SKM-1 (cell line): ENCODE results near the gene AJM1.

Source experiments
- DNase-seq: peaks from one replicate; lab custom pipeline; 2025; ENCODE audit not compliant: unreplicated experiment; lab: John Stamatoyannopoulos, UW

Gene AJM1

GRCh38 chr9:136853596-136854112, 11.4 kb downstream of the AJM1 start:
- no peak for DNase-seq

- DNase-seq, result no peak
Observed at GRCh38 chr9:136854113-136854841, 12.0 kb downstream of the AJM1 start.

DNA sequence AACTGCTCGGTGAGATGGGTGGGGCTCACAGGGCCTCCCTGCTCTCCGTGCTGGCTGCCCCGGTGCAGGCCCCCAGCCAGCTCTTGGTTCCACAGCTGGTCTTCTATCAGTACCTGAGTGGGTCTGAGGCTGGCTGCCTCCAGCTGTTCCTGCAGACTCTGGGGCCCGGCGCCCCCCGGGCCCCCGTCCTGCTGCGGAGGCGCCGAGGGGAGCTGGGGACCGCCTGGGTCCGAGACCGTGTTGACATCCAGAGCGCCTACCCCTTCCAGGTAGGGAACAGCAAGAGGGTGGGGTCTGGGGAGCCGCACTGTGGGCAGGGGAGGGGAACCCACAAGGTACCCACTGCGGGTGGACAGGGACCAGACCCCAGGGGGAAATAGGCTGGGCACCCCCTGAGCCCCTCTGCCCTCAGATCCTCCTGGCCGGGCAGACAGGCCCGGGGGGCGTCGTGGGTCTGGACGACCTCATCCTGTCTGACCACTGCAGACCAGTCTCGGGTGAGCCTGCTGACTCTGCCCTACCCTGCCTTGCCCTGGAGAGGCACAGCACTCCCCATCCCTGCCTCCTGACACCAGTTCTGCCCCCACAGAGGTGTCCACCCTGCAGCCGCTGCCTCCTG, 12.7 kb downstream of the AJM1 start:
- DNase-seq, result no peak

GRCh38 chr9:136855461-136856078, 13.3 kb downstream of the AJM1 start:
- no peak for DNase-seq

- DNase-seq, result no peak
Observed at GRCh38 chr9:136856079-136856476, 13.8 kb downstream of the AJM1 start.

- no peak for DNase-seq
Observed at GRCh38 chr9:136856541-136857141, 14.4 kb downstream of the AJM1 start.

DNA sequence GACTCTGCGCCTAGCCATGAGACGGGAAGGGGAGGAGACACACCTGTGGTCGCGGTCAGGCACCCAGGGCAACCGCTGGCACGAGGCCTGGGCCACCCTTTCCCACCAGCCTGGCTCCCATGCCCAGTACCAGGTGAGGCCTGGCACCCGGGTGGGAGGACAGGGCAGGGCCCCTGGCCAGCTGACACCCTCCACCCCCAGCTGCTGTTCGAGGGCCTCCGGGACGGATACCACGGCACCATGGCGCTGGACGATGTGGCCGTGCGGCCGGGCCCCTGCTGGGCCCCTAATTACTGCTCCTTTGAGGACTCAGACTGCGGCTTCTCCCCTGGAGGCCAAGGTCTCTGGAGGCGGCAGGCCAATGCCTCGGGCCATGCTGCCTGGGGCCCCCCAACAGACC, 14.9 kb downstream of the AJM1 start:
- DNase-seq, result no peak

DNA sequence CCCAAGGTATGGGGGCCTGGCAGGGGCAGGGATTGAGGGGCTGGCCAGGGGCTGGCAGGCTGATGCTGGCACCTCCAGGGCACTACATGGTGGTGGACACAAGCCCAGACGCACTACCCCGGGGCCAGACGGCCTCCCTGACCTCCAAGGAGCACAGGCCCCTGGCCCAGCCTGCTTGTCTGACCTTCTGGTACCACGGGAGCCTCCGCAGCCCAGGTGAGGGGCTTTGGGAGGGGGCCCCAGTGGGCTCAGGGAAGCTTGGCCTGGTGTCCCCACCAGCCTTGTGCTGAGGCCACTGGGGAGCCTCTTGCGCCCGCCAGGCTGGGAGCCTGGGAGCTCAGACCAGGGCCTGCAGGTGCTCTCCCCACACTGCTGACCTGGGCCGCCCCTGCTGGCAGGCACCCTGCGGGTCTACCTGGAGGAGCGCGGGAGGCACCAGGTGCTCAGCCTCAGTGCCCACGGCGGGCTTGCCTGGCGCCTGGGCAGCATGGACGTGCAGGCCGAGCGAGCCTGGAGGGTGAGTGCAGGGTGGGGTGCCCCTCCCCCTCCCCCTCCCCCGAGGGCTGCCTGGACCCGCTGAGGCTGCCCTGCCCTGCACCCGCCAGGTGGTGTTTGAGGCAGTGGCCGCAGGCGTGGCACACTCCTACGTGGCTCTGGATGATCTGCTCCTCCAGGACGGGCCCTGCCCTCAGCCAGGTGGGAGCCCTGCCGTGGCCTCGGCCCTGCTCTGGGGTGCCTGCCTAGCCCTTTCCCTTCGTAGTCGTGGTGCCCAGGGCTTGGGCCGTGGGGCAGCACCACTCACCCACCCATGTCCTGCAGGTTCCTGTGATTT, 15.5 kb downstream of the AJM1 start:
- no peak for DNase-seq

GRCh38 chr9:136858452-136858843, 16.2 kb downstream of the AJM1 start:
- no peak for DNase-seq

GRCh38 chr9:136858844-136859757, 16.8 kb downstream of the AJM1 start:
- DNase-seq, result no peak

GRCh38 chr9:136860529-136860928, 18.3 kb downstream of the AJM1 start:
- DNase-seq, result no peak

DNA sequence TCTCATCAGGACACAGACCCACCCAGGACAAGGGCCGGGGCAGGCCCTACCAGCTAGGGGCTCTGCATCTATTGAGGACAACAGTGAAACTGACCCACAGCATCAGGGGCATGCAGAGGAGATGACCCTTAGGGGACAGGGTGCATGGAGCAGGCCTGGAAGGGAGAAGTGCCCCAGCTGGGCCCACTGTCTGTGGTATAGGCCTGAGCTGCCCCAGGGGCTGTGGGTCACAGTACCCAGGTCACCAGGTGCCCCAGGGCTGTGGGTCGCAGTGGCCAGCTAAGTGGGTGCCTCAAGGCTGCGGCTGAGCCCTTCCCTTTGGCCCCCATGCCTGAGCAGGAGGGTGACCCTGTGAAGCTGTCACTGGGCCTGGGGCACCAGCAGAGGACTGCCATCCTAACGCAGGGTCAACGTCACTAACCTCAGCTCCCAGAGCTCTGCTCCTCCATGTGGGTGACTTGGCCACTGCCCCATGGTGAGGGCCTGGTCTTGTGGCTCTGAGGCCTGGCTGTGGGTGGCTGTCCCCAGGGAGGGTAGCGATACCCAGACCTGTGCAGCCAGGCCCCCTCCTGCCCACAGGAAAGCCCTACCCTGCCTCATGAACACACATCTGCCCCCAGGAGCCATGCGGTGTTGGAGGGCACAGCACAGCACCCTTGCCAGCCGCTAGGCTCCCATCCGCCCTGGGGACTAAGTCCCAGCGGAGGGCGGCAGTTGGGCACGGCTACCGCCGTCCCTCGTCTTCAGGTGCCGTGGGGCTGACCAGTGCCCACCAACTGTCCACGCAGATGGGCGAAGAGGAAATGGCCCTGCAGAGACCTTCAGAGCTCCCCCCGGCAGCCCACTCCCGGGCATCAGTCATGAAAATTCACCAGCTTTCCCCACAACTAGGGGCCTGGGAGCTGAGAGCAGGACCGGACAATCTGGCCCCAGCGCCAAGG, 18.9 kb downstream of the AJM1 start:
- DNase-seq, result no peak

DNA sequence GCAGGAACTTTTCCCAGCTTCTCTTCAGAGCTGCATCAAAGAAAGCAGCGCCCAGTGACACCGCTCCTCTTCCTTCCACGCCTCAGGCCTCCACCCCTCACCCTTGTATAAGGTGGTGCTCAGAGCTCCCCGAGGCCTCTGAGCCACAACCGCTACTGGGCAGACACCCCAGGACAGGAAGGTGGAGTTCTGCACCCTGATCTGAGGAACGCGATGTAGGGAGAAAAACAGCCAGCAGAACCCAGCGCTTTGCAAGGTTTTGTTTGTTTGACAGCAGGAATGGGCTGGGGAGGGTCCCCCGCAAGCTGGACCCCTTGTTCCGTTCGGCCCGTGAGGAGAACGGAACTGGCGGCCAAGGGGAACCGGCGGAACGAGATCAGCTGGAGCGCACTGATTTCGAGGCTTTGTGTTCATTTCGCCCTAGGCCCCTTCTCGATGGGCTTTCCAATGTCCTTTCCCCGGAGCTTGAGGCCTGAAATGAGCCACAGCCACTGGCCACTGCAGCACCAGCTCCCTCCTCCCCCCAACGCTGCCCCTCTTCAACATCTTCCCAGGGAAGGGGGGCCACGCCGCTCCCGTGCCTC, 19.7 kb downstream of the AJM1 start:
- no peak for DNase-seq

DNA sequence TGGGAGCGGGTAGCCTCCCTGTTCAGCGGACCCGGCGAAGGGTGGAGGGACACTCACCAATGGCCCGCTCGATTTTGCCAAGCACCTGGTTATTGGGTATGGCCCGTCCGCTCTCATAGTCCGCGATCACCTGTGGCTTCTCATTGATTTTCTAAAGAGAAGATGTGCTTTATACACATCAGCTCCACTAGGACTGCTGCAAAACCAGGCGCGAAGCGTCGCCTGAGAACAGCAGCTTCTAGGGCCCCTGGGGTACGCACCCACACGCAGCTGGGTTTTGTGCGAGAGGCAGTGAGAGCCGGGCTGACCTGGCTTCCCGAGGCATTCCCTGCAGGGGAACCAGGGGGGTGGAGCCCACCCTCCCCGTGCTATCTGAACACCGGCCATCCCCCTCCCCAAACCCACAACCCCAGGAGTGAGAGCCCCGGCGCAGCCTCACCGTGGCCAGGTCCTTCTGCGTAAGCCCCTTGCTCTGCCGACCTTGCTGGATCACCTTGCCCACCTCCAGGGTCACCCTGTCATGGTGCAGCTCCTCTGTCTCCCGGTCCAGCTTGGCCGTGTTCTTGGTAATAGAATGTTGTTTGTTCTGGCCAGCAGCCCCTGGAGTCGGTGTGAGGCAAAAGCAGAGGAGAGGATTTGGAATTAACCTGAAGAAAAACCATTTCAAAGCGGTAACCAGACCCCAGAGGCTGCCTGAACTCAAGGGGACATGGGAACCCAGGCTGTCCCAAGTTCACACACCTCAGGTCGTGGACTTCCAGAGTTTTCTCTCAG, 20.8 kb downstream of the AJM1 start:
- no peak for DNase-seq

DNA sequence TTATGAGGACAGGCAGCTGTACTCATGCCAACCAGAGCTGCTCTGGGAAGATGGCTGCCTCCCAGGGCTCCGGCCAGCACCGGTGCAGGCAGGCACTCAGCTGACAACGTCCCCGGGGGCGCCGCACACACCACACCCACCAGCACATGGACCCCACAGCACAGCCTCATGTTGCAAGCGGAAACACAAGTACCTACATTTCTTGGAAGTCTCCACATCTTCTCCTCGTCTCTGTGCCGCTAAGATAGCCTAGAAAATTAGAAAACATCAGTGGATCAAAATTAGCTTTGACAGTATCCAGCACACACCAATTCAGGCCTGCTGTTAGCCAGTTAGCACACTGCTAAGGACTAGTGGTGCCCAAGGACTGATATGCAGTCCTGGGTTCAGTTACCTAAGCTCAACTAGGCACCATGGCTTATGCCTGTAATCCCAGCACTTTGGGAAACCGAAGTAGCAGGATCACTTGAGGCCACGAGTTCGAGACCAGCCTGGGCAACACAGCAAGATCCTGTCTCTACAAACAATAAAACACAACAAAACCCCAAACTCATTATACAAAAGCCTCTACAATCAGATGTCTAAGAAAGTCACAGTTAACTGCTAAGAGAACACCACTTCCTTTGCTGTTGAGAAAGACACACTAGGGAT, 21.5 kb downstream of the AJM1 start:
- DNase-seq, result no peak

DNA sequence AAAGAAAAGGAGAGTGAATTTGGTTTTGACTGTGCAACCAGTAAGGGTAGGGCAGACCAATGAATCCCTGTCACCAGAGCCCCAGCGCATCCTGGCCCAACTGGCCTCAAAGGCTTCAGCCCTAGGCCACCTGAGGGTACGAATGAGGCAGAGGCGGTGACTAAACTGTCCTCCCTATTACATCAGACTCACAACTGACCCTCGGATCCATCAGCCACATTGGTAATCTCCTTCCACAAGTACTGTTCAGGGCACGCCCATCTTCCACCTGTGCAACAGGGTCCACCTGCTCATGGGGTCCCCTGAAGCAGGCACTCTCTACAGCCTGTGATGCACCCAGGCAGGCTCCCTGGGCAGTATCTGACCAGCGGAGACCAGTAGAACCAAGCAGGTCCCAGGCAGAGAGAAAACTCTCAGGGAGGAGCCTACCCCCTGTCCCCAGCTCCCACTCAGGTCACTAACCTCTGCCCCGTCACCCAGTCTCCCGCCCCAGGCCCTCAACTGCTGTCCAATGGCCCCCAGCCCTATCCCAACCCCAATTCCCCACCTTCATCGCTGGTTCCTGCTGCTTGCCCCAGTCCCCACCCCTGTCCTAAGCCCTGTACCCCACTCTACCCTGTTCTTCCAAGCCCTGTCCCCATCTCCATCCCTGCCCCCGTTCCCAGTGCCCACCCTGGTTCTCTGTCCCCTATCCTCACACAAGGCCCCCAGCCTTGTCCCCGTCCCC, 22.9 kb downstream of the AJM1 start:
- no peak for DNase-seq

GRCh38 chr9:136865768-136866103, 23.5 kb downstream of the AJM1 start:
- DNase-seq, result no peak
